NCI-H524 treated with DMSO at 0.1 percent for 48 hours (cell line): Measurements from ENCODE around the gene ELL.
"Not testable (repeated sequence)": the region's sequence is repeated elsewhere in the genome, so short reads cannot be mapped to it uniquely, and the experiment has no call there.

Experiments used
- DNase-seq: peaks from one replicate; lab custom pipeline; 2025; lab: John Stamatoyannopoulos, UW

The ELL gene

DNA sequence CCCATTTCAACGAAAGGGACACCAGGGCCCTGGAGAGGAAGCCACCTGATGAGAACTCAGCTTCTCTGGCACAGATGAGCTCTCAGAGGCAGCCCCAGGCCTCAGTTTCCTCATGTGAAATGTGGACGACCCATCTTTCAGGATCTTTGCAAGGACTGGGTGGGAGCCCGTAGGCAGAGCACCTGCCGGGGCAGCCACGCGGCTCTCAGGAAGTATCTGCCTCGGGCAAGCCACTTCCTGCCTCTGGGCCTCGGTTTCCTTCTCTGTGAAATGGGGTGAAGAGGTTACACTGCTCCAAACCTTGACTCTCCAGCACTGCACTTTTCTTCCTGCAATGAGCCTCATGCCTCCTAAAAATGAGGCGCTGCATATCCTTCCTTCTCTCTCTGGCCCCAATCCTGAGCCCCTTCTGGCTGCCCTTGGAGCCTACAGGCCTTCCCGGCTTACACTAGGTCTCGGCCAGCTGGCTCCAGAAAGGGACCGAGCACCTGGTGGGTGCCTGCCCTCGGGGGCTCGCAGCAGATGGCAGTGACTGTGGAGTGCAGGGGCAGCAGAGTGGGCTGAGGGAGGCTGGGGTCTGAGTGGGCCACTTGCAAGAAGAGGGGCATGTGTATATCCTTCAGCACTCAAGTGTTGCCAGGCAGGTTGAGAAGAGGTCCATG lies 99.2 kb downstream of the ELL start:
- peak; percentile 82 for DNase-seq

DNA sequence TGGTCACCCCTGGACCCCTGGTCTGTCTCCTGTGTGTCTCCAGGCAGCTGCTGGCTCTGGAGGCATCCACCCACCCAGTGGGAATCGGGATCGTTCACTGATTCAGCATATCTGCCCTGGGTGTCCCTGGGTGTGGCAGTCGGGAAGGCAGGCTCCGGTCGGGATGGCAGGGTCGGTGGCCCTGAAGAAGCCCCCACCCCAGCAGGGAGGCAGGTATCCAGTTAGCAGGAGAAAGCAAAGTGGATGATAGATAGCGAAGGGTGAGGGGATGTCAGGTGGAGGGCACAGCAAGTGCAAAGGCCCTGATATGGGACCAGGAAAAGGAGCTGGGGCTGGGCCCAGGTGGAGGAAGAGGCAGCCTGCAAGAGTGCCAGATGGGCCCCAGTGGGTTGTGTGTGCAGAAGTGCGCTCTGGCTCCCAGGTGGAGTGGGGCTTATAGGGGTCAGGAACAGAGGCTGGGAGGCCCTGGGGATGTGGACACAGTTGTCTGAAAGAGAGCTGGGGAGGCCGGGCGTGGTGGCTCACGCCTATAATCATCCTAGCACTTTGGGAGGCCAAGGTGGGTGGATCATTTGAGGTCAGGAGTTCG lies 100.4 kb downstream of the ELL start:
- peak; percentile 53 for DNase-seq

GRCh38 chr19:18420930-18421329 lies 100.9 kb downstream of the ELL start:
- DNase-seq, result no peak

- DNase-seq, result peak; percentile 25
These were observed 102.0 kb downstream of the ELL start for GRCh38 chr19:18419699-18420460.

DNA sequence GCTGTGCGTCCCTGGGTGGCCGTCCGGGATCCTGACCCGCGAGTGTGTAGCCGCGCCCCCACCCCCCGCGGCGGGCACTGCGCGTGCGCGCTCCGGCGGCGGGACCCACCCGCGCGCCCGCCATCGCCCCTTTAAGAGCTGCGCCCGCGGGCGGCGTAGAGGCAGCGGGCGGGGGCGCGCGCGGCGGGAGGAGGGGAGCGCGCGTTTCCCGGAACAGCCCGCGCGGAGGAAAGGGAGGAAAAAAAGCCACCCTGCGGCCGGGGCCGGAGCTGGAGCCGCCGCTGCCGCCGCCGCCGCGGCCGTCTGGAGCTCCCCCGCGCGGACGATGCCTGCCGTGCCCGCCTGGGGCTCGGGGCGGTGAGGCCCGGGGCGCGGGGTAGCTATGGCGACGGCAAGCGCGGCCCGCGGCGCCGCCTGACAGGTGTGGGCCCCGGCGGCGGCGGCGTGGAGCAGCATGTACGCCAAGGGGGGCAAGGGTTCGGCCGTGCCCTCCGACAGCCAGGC lies 102.6 kb downstream of the ELL start, which contains the start of gene SSBP4:
SSBP4 (plus strand) TSS at position 204 of the 504 bp plus-strand sequence; CDS start at position 455, 251 bp downstream.
- no peak for DNase-seq

GRCh38 chr19:18418483-18419194 lies 103.2 kb downstream of the ELL start:
- DNase-seq, result no peak

DNA sequence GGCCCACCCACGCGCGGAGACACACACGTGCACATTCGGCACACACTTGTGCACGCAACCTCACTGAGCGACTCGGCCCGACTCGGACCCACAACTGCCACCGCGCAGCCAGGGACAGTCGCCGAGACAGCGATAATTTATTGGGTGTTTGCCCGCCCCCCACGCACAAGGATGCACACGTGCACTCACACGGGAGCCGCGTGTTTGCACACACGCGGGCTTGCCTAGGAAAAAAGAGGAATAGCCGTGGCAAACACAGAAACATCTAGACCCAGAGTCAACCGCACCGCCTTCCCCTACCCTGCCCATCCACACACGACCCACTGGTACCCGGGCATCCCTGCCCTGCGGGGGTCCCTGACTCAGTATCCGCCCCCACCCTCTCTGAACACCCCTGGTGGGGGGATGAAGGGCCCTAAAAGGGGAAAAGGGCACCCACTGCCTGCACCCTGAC lies 103.8 kb downstream of the ELL start:
- no peak for DNase-seq

DNA sequence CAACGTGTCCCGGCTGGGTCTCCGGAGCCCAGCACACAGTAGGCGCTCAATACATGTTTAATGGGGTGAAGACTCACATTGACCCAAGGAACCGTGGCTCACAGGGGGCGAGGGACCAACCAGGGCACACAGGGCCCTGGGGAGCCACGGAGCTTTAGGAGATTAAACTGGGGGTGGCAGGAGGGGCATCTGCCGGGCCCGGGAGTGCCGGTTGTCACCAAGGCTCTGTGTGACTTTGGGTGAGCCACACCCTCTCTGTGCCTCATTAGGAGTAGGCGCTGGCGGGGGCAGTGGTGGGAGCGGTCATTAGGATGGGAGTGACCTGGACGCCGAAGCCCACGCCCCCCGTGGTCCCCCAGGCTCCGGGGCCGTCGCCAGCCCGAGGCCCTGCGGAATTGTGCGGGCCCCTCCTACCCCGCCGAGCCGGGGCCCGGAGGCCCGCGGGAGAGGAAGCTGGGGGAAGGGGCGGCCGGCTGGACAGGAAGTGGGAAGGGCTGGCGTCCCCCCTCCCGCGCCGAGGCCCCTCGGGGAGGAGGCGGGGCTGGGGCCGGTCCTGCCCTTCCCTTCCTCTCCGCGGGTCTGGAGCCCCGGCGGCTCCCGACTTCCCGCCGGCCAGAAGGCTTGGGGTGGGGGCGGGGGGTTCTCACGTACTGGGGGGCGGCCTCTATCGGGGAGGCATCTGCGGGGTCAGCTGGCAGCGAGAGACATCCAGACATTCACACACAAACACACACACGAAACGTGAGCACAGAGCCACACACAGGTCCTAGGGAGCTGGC lies 104.4 kb downstream of the ELL start:
- DNase-seq, result no peak

GRCh38 chr19:18416778-18417249 lies 105.1 kb downstream of the ELL start:
- peak; percentile 43 for DNase-seq

GRCh38 chr19:18415178-18415867 lies 106.5 kb downstream of the ELL start:
- DNase-seq, result no peak

DNA sequence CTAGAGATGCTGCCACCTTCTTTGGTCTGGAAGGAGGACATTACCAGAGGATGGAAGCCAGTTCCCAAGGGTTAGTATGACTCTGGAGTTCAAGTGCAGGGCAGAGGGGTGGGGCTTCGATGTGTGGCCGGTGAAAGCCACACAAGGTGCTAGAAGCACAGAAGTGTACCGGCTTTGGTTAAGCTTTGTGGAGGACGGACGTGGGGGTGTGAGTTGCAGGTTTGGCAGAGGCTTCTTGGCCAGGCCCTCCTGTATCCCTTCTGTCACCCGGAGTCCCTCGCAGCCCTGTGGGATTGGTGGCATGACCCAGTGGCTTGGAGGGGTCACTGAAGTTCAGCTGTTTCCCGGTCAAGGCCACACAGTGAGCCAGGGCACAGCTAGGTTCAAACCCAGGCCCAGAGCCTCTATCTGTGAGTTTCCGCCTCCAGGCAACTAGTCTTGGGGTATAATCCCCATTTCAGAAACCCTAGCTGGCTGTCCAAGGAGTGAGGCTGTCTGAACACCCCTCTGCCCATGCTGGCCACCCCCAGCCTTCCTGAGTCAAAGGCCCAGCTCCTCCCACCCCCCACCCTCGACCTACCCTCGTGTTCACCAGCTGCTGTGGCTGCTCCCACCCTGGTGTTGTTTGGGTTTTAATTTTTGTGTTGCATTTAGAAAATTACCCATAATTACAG lies 107.2 kb downstream of the ELL start:
- DNase-seq, result no peak

DNA sequence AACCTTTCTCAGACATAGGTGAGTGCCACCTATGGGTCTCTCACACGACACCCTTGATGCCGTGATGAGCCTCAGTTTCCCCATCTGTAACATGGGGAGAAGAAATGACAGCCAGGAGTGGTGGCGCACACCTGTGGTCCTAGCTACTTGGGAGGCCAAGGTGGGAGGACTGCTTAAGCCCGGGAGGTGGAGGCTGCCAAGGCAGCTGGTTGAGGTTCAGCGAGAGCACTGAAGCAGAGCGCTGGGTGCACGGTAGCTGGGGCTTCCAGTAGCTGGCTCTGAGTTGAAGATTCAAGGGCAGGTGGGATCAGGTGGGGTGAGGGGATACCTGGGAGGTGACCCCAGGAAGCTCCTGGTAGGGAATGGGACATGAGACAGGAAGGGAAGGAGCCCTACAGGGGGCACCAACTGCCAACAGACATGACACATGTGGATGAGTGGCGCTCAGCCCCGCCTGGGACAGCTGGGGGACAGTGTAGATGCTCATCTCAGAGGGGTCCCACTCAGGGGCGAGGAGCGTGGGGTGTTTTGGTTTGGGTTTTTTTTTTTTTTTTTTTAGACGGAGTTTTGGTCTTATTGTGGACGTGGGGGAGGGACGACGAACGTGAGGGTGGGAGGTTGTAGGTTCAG lies 109.1 kb downstream of the ELL start:
- DNase-seq, result no peak

DNA sequence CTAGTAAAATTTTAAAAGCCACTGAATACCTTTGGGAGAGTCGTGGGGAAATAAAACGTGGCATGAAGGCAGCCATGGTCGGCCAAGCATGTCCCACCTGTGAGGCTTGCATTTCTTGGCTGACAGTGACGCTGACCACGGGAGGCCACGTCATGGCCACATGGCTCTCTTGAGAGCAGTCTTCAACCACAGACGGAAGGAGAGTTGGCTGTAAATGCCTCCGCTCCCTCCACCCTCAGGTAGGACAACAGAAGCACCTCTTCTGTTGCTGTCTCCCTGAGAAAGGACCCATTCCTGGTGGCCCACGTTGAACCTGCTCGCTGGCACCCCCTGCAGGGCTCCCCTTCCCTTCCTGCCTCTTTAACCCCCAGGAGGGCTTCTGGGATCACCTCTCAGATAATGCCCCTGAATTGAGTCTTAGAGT lies 113.8 kb downstream of the ELL start:
- no peak for DNase-seq

DNA sequence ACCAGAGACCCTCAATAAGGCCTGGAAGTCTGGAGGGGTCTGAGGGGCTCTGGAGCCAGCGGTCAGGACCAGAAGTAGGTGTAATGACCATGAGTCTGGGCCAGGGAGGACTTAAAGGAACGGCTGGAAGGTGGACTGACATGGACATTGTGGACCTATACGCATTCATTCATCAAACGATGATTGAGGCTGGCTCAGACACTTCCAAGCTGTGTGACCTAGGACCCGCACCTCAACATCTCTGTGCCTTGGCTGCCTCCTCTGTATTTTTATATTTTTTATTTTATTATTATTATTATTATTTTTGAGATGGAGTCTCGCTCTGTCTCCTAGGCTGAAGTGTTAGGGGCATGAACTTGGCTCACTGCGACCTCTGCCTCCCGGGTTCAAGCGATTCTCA lies 115.1 kb downstream of the ELL start:
- no peak for DNase-seq

GRCh38 chr19:18405754-18406153 lies 116.1 kb downstream of the ELL start:
- not testable (repeated sequence) for DNase-seq

DNA sequence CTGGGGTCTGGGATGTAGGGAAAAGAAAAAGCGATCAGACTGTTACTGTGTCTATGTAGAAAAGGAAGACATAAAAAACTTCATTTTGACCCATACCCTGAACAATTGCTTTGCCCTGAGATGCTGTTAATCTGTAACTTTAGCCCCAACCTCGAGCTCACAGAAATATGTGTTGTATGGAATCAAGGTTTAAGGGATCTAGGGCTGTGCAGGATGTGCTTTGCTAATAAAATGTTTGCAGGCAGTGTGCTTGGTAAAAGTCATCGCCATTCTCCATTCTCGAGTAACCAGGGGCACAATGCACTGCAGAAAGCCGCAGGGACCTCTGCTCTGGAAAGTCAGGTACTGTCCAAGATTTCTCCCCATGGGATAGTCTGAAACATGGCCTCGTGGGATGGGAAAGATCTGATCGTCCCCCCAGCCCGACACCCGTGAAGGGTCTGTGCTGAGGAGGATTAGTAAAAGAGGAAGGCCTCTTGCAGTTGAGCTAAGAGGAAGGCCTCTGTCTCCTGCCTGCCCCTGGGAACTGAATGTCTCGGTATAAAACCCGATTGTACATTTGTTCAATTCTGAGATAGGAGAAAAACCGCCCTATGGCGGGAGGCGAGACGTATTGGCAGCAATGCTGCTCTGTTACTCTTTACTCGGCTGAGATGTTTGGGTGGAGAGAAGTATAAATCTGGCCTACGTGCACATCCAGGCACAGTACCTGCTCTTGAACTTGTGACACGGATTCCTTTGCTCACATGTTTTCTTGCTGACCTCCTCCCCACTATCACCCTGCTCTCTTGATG lies 119.2 kb downstream of the ELL start:
- DNase-seq, result not testable (repeated sequence)

DNA sequence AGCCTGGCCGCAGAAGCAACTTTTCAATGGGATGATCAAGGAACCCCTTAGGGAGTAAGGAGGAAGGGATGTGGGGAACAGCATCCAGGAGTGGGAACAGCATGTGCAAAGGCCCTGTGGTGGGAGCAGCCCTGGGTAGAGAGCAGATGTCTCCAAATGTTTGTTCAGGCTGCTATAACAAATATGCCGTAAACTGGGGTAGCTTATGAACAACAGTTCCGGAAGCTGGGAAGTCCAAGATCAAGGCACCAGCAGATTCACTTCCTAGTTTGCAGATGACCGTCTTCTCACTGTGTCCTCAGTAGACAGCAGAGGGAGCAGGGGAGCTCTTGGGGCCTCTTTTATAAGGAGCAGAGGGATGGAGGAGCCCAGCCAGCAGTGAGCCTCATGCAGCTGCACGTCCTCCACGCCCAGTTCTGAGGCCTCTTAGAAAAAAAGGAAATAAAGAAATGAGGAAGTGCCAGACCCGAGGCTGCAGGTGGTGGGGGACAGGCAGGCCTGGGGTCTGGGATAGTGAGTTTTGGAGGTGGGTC lies 120.2 kb downstream of the ELL start:
- no peak for DNase-seq

DNA sequence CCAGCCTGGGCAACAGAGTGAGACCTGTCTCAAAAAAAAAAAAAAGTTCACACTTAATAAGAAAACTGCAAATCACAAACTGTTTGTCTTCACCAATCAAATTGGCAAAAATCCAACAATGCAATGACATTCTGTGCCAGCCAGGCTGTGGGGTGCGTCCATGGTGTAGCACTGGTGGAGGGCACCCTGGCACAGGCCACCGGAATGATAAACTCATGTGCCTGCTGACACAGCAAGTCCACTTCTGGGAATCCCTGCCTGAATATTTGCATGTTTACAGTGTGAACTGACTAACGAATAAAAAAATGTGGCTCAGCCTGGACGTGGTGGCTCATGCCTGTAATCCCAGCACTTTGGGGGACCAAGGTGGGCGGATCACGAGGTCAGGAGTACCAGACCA lies 122.9 kb downstream of the ELL start:
- DNase-seq, result no peak
